C1 segment of cervical spinal cord (tissue), 14 donors: Measurements from ENCODE around the gene ATG4A.

Experiments
- DNase-seq, 14 donors: peaks; one replicate each; lab custom pipeline; 2025; lab: John Stamatoyannopoulos, UW

The ATG4A gene

GRCh38 chrX:108168961-108169740, 77.6 kb downstream of the ATG4A start:
- DNase-seq: no peak

- DNase-seq: no peak
Observed at GRCh38 chrX:108169768-108170167, 78.2 kb downstream of the ATG4A start.

GRCh38 chrX:108171671-108172070, 80.1 kb downstream of the ATG4A start:
- no peak for DNase-seq

- no peak for DNase-seq
Observed at GRCh38 chrX:108173874-108174273, 82.3 kb downstream of the ATG4A start.

- DNase-seq: peak in 1 of 14 donors; percentile 5
Observed at GRCh38 chrX:108177351-108178142, 86.0 kb downstream of the ATG4A start.

GRCh38 chrX:108178143-108178498, 86.5 kb downstream of the ATG4A start:
- no peak for DNase-seq

GRCh38 chrX:108186811-108187210, 95.2 kb downstream of the ATG4A start:
- no peak for DNase-seq

- no peak for DNase-seq
Observed at GRCh38 chrX:108198420-108198819, 106.8 kb downstream of the ATG4A start.

- no peak for DNase-seq
Observed at GRCh38 chrX:108199041-108199440, 107.5 kb downstream of the ATG4A start.

- peak in 2 of 14 donors; percentile 1 to 2 for DNase-seq
Observed at GRCh38 chrX:108199691-108200090, 108.1 kb downstream of the ATG4A start.

GRCh38 chrX:108203540-108203939, 112.0 kb downstream of the ATG4A start:
- DNase-seq: no peak
